Lower leg skin (tissue), 3 donors: ENCODE measurements around the gene LGALS9.

Experiments used
- POLR2A ChIP-seq, 2 donors: fragments of 450-650 bp; IDR thresholded peaks; one replicate each; pipeline ENCODE4 v1.6.1; 2016 to 2017; ENCODE audit warnings: antibody characterized with exemption in 2 of 2, mild to moderate bottlenecking in 1 of 2, moderate library complexity in 1 of 2
- TF ChIP-seq, protein P1 (sequence below), 3 donors: fragments of 450-650 bp; IDR thresholded peaks; one replicate each; pipeline ENCODE4 v1.5.1; 2016; ENCODE audit warnings: antibody characterized with exemption in 3 of 3, mild to moderate bottlenecking in 3 of 3, moderate library complexity in 2 of 3

DNA sequence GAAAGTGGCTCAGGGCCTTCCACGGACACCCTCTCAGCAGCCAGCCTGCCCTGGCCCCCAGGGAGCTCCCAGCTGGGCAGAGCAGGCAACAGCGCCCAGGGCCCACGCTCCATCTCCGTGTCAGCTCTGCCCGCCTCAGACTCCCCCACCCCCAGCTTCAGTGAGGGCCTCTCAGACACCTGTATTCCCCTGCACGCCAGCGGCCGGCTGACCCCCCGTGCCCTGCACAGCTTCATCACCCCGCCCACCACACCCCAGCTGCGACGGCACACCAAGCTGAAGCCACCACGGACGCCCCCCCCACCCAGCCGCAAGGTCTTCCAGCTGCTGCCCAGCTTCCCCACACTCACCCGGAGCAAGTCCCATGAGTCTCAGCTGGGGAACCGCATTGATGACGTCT, 48.3 kb upstream of the LGALS9 start:
- TF ChIP-seq, protein P1, sequence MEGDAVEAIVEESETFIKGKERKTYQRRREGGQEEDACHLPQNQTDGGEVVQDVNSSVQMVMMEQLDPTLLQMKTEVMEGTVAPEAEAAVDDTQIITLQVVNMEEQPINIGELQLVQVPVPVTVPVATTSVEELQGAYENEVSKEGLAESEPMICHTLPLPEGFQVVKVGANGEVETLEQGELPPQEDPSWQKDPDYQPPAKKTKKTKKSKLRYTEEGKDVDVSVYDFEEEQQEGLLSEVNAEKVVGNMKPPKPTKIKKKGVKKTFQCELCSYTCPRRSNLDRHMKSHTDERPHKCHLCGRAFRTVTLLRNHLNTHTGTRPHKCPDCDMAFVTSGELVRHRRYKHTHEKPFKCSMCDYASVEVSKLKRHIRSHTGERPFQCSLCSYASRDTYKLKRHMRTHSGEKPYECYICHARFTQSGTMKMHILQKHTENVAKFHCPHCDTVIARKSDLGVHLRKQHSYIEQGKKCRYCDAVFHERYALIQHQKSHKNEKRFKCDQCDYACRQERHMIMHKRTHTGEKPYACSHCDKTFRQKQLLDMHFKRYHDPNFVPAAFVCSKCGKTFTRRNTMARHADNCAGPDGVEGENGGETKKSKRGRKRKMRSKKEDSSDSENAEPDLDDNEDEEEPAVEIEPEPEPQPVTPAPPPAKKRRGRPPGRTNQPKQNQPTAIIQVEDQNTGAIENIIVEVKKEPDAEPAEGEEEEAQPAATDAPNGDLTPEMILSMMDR (IDR thresholded peaks at IDR 0.05) = no peak
- no peak for TF ChIP-seq POLR2A (IDR thresholded peaks at IDR 0.05)
